HT1080 (cell line): Measurements from ENCODE around the gene PPP2R2D. TPM values are rescaled to one million over a fixed set of nuclear protein-coding genes. Genes with fewer than 3 reads are reported as not detected.
A peak's percentile ranks its signal among the peaks of the same experiment; 100 is the strongest.
"Not testable (repeated sequence)": the region's sequence is repeated elsewhere in the genome, so short reads cannot be mapped to it uniquely, and the experiment has no call there.

Source experiments
- DNase-seq: peaks from one replicate; pipeline ENCODE4 v3.0.0-alpha.2; 2015; ENCODE audit warnings: low read depth
- total RNA-seq: library from RNA; depleted of rRNA; stranded (reverse); fragments of >200 nt; shearing (Covaris generic); gene quantifications from 2 replicates; pipeline ENCODE4 v1.2.3, GENCODE V29; 2014

PPP2R2D gene
- total RNA-seq, 1 experiment from 2014 or later = 30.1 TPM

GRCh38 chr10:131866673-131867072, 34.1 kb upstream of the PPP2R2D start:
- no peak for DNase-seq

GRCh38 chr10:131868436-131868835, 32.4 kb upstream of the PPP2R2D start:
- DNase-seq = no peak

GRCh38 chr10:131869344-131869743, 31.5 kb upstream of the PPP2R2D start:
- no peak for DNase-seq

GRCh38 chr10:131870411-131870810, 30.4 kb upstream of the PPP2R2D start:
- DNase-seq = no peak

GRCh38 chr10:131870831-131871672, 29.8 kb upstream of the PPP2R2D start:
- peak; percentile 57 for DNase-seq

GRCh38 chr10:131871673-131872005, 29.2 kb upstream of the PPP2R2D start:
- no peak for DNase-seq

GRCh38 chr10:131872011-131872826, 28.6 kb upstream of the PPP2R2D start:
- no peak for DNase-seq

- DNase-seq = no peak
These were observed 27.9 kb upstream of the PPP2R2D start for GRCh38 chr10:131872827-131873375.

GRCh38 chr10:131874991-131875451, 25.8 kb upstream of the PPP2R2D start:
- DNase-seq = peak; percentile 74

GRCh38 chr10:131875501-131875900, 25.3 kb upstream of the PPP2R2D start:
- DNase-seq = no peak

- no peak for DNase-seq
These were observed 24.8 kb upstream of the PPP2R2D start for GRCh38 chr10:131876017-131876416.

GRCh38 chr10:131876508-131876907, 24.3 kb upstream of the PPP2R2D start:
- DNase-seq = no peak

GRCh38 chr10:131880016-131880590, 20.7 kb upstream of the PPP2R2D start:
- no peak for DNase-seq

- no peak for DNase-seq
These were observed 19.5 kb upstream of the PPP2R2D start for GRCh38 chr10:131881104-131881880.

- no peak for DNase-seq
These were observed 18.7 kb upstream of the PPP2R2D start for GRCh38 chr10:131882151-131882550.

- DNase-seq = no peak
These were observed 18.0 kb upstream of the PPP2R2D start for GRCh38 chr10:131882590-131883451.

GRCh38 chr10:131883621-131884393, 17.0 kb upstream of the PPP2R2D start:
- not testable (repeated sequence) for DNase-seq

- DNase-seq = peak; percentile 64
These were observed 15.2 kb upstream of the PPP2R2D start for GRCh38 chr10:131885391-131886165.
